ENCODE data around the gene TPRKB.
"Not testable (repeated sequence)": the region's sequence is repeated elsewhere in the genome, so short reads cannot be mapped to it uniquely, and the experiment has no call there.

TPRKB gene

GRCh38 chr2:73736378-73736777 is 767 bp downstream of the TPRKB start:
- no peak for DNase-seq

DNA sequence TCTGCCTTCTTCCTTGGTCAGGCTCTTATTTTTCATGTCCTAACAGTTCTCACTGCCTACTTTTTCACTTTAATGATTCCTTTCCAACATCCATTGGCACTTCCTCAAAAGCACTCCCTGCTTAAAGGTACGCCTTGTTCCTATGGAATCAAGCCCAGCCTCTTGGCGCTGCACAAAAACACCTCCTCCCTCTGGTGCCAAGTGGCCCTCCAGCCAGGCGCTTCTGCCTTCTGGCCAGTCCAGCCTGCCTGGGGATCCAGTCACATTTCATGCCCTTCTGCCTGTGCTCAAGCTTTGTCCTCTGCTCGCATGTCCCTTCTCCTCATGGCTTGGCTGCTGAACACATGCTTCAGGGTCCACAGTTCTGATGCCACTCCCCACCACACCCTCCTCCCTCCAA is 6.3 kb downstream of the TPRKB start:
- DNase-seq = no peak

DNA sequence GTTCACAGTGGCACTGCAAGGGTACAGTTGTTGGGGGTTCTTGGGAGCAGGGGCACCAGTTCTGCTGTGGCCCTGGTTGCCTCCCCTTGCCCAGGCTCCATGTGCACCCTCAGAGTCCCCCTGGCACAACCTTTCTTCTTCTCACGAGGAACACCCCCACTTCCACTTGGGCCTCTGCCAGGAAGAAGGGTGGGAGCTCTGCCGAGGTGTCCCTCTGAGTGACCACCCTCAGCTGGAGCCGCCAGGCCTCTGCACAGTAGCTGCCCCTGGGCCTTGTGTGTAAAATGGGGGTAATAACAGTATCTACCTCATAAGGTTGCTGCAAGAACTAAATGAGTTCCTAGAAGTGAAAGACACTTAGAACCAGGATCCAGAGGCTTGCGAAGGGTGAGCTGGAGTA is 8.4 kb downstream of the TPRKB start:
- no peak for DNase-seq

DNA sequence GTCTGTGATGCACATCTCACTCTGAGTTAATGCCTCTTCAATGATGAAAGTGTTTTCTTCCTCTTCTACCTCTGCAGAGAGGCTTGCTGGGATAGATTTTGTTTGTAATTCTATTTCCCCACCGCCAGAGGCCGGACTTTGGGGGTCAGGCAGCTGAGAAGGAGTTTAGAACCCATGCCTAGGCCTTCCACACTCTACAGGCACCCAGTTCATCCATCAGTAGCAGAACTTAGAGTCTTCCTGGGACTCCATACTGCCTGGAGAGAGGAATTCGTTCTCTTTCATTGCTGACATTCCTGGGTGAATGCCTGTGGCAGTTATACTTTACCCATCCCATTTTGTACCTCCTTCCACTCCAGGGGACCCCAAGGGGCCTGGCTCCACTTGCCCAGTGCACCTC is 9.1 kb downstream of the TPRKB start:
- no peak for DNase-seq

- not testable (repeated sequence) for DNase-seq
Measured at GRCh38 chr2:73726657-73727056, 10.5 kb downstream of the TPRKB start.

DNA sequence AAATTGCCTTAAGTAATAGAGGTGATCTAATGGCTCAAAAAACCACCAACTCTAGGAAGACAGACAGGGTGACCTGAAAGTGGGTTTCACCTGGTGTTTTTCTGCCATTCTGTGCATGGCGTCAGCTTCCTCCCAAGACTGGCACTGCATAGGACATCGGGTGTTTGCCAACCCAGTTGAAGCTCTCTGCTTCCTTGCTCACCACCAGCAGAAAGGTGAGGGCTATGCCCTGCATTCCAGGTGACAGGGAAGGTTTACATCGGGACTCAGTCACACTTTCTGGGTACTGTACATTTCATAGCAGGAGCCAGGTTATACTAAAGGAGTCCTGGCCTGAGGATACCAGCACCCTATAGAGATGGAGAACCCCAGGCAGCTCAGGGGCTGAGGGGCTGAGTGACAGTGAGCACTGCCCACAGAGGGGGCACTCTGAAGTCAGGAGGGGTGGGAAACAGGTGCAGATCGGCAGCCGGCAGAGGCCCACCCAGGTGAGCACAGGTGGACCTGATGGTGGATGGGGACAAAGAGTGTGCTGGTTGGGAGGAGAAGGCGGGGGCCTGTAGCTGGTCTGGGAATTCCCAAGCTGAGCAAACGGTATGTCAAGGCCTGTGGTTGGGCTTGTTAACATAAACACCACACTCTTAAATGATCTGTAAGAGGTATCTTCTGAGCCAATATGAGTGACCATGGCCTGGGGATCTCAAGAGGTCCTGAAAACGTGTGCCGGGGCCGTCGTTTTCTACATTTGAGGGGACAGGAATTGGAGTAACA is 18.1 kb downstream of the TPRKB start:
- DNase-seq = no peak

DNA sequence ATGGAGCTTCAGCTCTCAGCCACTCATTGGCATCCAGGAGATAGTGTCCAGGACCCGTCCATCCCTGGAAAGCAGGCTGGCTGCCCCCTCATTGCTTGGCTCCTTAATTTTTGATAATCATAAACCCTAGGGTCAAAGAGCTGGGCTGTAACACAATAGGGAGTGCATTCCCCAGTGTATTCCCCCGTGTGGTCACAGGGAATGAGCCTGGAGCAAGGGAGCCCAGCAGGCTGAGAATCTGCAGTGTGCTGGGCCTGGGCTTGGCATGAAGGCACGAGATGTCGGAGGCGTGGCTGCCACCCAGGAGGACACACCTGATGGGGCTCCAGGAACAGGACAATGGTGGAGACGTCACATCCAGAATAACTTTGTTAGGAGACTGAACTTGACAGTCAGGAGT is 18.7 kb downstream of the TPRKB start:
- DNase-seq = no peak

DNA sequence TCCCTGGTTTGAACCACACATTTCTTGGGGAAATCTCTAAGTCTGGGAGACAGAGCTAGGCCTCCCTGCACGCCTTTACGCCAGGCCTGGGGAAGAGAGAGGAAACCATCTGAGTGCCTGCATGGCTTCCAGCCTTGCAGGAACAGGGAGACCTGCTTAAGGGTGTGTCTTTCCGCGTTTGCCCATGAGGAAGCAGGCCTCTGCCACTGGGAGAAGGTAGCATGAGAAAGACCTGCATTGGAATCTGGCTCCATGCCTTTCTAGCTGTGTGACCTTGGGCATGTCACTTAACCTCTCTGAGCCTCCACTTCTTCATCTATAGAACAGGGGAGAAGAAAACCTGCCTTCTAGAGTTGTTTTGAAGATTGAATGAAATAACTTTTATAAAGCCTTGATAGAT is 19.4 kb downstream of the TPRKB start:
- not testable (repeated sequence) for DNase-seq

DNA sequence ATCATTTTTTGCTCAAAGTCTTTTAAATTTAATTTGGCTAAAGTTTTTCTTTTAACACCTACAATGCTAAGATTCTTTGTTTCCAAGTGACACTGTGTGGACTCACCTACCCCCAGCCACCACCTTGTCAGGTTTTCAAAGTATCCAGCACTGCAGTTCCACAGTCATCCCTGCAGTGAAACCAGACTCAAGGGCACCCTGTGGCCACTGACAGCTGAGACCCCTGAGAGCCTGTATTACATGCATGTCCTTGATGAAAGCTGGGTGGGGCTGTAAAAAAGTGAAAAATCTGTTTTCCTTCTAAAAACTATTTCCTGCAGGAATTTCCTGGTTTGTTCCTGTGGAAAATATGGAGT is 19.9 kb downstream of the TPRKB start:
- DNase-seq = no peak

DNA sequence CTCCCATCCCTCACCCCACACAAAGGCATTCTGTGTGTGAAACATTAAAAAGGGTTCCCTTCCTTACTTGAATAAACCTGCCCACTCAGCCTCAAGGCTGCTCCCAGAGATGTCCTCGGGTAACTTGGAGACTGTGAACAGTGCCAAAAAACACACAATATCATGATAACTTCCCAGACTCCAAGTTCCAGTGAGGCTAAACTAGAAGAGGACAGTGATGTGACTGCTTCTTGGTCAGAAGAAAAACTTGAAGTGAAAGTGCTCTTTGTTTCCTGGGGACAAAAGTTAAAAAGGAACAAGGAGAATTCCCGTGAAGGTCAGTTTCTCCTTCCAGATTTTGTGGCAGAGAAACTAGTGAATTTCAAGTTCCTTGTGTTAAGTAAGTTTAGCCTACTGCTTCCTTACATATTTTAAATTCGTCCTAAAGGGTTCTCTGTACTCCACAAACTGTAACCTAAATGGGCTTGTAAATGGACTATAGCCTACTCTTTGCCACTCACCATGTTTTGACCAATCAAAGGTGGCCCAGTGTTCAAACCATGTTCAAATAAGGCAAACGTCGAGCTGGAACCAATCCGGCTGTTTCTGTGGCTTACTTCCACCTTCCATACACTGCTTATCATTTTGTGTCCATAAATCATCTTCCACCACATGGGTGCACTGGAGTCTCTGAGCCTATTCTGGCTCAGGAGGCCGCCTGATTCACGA is 20.4 kb downstream of the TPRKB start:
- no peak for DNase-seq

DNA sequence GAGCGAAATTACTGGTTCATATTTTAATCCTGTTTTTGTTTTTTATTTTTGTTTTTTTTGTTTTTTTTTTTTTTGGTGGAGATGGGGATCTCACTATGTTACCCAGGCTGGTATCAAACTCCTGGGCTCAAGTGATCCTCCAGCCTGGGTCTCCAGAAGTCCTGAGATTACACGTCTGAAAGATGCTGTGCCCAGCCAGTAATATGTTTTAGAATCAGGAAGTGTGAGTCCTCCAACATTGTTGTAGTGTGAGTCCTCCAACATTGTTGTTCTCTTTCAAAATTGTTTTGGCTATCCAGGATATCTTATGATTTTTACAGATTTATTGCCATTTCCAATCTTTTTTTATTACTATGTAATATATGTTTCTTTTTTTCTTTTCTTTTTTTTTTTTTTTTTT is 23.1 kb downstream of the TPRKB start:
- DNase-seq = no peak

GRCh38 chr2:73708527-73708926 is 28.6 kb downstream of the TPRKB start:
- no peak for DNase-seq

- DNase-seq = no peak
Measured at GRCh38 chr2:73707636-73708035, 29.5 kb downstream of the TPRKB start.

DNA sequence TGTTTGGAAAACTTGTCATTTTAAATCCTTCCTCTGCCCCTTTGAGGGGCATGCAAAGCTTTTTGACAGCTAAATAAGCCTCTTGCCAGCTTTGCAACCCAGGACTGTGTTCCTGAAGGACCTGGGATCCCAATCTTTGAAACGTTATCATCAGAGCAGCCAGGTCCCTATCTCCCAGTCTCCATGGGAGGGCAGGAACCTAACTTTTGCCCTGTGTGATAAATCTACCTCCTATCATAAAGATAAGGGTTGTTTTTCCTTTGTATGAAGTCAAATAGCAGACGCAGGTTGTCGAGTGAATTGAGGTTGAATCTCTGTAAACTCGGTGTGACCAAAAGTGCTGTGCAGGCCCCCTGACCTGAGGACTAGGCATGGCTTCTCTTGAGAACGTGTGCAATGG is 30.1 kb downstream of the TPRKB start:
- DNase-seq = no peak

- no peak for DNase-seq
Measured at GRCh38 chr2:73705091-73705490, 32.1 kb downstream of the TPRKB start.

- DNase-seq = no peak
Measured at GRCh38 chr2:73704285-73704684, 32.9 kb downstream of the TPRKB start.

- no peak for DNase-seq
Measured at GRCh38 chr2:73703675-73704074, 33.5 kb downstream of the TPRKB start.

- DNase-seq = not testable (repeated sequence)
Measured at GRCh38 chr2:73702852-73703493, 34.2 kb downstream of the TPRKB start.

DNA sequence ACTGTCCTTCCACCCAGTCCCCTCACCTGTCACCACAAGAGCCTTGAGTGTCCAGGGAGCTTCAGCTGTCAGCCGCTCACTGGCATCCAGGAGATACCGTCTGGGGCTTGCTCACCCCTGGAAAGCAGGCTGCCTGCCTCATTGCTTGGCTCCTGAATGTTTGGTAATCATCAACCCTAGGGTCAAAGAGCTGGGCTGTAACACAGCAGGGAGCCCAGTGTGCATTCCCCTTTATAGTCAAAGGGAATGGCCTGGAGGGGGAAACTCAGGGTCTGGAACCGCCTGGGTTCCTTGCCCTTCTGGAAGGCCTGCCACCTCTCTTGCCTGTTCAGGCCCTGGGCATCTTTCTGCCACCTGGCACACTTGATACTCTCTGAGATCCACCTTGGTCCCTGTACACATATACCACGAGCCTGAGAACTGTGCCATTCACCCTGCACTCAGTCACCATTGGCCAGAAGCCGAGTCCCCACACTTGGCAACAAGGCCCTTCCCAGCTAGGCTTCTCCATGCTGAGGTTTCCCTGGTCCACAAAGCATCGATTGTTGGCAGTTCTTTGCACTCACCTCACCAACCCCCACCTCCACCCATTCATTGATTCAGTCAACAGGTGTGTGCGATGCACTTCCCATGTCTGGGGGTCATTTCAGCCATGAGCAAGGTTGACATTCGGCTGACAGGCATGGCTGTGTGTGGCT is 35.0 kb downstream of the TPRKB start:
- DNase-seq = no peak

DNA sequence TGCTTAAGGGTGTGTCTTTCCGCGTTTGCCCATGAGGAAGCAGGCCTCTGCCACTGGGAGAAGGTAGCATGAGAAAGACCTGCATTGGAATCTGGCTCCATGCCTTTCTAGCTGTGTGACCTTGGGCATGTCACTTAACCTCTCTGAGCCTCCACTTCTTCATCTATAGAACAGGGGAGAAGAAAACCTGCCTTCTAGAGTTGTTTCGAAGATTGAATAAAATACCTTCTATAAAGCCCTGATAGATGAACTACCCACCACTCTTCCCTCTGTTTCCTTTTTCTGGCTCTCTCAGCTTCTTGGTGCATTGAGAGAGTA is 35.7 kb downstream of the TPRKB start:
- DNase-seq = not testable (repeated sequence)

- no peak for DNase-seq
Measured at GRCh38 chr2:73700661-73701447, 36.3 kb downstream of the TPRKB start.

GRCh38 chr2:73700131-73700611 is 37.0 kb downstream of the TPRKB start:
- DNase-seq = no peak

GRCh38 chr2:73699437-73699836 is 37.7 kb downstream of the TPRKB start:
- no peak for DNase-seq

All from NCI-H524 treated with DMSO at 0.1 percent for 48 hours (cell line).